ENCODE data around the gene FOXP1. TPM values are rescaled to one million over a fixed set of nuclear protein-coding genes. Genes with fewer than 3 reads are reported as not detected.

Gene FOXP1
- total RNA-seq, 1 experiment from 2014 or later, result 75.3 TPM

GRCh38 chr3:71294919-71295318 lies 288.6 kb downstream of the FOXP1 start:
- no peak for DNase-seq
- Histone ChIP-seq H3K27ac (ENCODE audit: insufficient read length, low read depth, low read length) (no peak overlapping the region), H3K23ac (ENCODE audit: insufficient read length, low read depth, low read length) (no peak overlapping the region), H3K9ac (ENCODE audit: extremely low read depth, insufficient read length, low read length) (no peak overlapping the region), H2BK12ac (ENCODE audit: insufficient read length, low read depth, low read length) (no peak overlapping the region), H3T11ph (ENCODE audit: low read length) (no peak overlapping the region), H2AFZ (ENCODE audit: low read length) (no peak overlapping the region), H3K4ac (ENCODE audit: low read depth, low read length) (no peak overlapping the region), H2BK20ac (ENCODE audit: low read depth, low read length, poor library complexity, severe bottlenecking) (no peak overlapping the region), H3K4me2 (ENCODE audit: insufficient read depth, insufficient read length, low read length) (no peak overlapping the region), H4K8ac (replicated peaks; ENCODE audit: insufficient read length, low read depth, low read length) (no peak overlapping the region), H3K79me1 (ENCODE audit: insufficient read depth, low read depth, low read length, poor library complexity, severe bottlenecking) (no peaks in the 10 kb centered on the region), H3K4me1 (ENCODE audit: insufficient read depth, low read length) (peaks cover 6% of the 10 kb centered on the region; the same call in 1 of the 2 replicates), H3K14ac (ENCODE audit: insufficient read depth, low read length) (no peak overlapping the region), H2AK5ac (ENCODE audit: insufficient read length, low read length) (no peak overlapping the region), H3K27me3 (ENCODE audit: insufficient read depth, low read length) (no peaks in the 10 kb centered on the region), H4K91ac (ENCODE audit: insufficient read length, low read depth, low read length) (no peak overlapping the region), H2BK120ac (ENCODE audit: low read depth, low read length, poor library complexity, severe bottlenecking) (no peak overlapping the region), H2BK5ac (ENCODE audit: insufficient read length, low read length) (no peak overlapping the region), H3K79me2 (ENCODE audit: insufficient read depth, low read length) (peaks cover 2% of the 10 kb centered on the region; the same call in 1 of the 2 replicates), H4K5ac (ENCODE audit: insufficient read length, low read depth, low read length) (no peak overlapping the region), H2BK15ac (ENCODE audit: low read depth, low read length) (no peak overlapping the region), H3K23me2 (ENCODE audit: insufficient read length, low read depth, low read length, poor library complexity, severe bottlenecking) (no peaks in the 10 kb centered on the region), H3K9me3 (ENCODE audit: control insufficient read depth, low read depth, low read length) (no peaks in the 10 kb centered on the region), H3K18ac (ENCODE audit: insufficient read length, low read depth, low read length) (no peak overlapping the region), H4K20me1 (ENCODE audit: control insufficient read depth, insufficient read depth, insufficient read length) (no peaks in the 10 kb centered on the region), H3K56ac (ENCODE audit: insufficient read length, low read depth, low read length) (no peak overlapping the region)
- H3K4me3 Mint-ChIP-seq, result no peak overlapping the region
- peaks cover 45 to 46% of the 10 kb centered on the region in 2 experiments for H3K4me1 Mint-ChIP-seq
- no peaks in the 10 kb centered on the region for H3K27me3 Mint-ChIP-seq (ENCODE audit: low read depth)
- WGBS (ENCODE audit: extremely low coverage, insufficient read length, low lambda C conversion rate), result no CpG with 5 or more reads among the region's 7 CpGs
- TF ChIP-seq CTCF (conservative IDR thresholded peaks at IDR 0.05), result no peak
- H3K27ac Mint-ChIP-seq, result peak overlapping the region; percentile 8 to 63 (median 16); a peak in 2 of 7 replicates
- H3K9me3 Mint-ChIP-seq, result no peaks in the 10 kb centered on the region
- peaks cover 10 to 55% (median 54%) of the 10 kb centered on the region in 3 experiments; a peak in 6 of 7 replicates for H3K36me3 Mint-ChIP-seq (ENCODE audit: insufficient read depth in 1 of 3, low read depth in 3 of 3)

Measured in H9 (cell line).